Uterus (tissue), 2 donors: Measurements from ENCODE around the gene MCM5.

Experiments
- CTCF ChIP-seq, 4 experiments: fragments of 200-600 bp in 2 of 4; fragments of 450-650 bp in 2 of 4; sonication (generic) in 2 of 4; IDR thresholded peaks; one replicate each; pipeline ENCODE4 v1.5.1; 2016 to 2019; ENCODE audit warnings: antibody characterized with exemption in 4 of 4, mild to moderate bottlenecking in 2 of 4, moderate library complexity in 1 of 4
- POLR2A ChIP-seq, 2 donors: fragments of 450-650 bp; IDR thresholded peaks; one replicate each; pipeline ENCODE4 v1.6.1; 2016; ENCODE audit warnings: antibody characterized with exemption in 2 of 2, mild to moderate bottlenecking in 1 of 2, moderate library complexity in 1 of 2

GRCh38 chr22:35398591-35398973, 1.4 kb upstream of the MCM5 start:
- TF ChIP-seq CTCF (IDR thresholded peaks at IDR 0.05) (no peak), POLR2A (IDR thresholded peaks at IDR 0.05) (no peak)
